Left colon (tissue), 2 donors: ENCODE measurements around the gene ZNF831. TPM values are rescaled to one million over a fixed set of nuclear protein-coding genes. Genes with fewer than 3 reads are reported as not detected.
A peak's percentile ranks its signal among the peaks of the same experiment; 100 is the strongest.

Experiments
- ATAC-seq: fragments of 200-7000 bp; cut with Tn5 transposase; one replicate; pipeline ENCODE4 v1.9.1; 2020; ENCODE audit warnings: mild to moderate bottlenecking, moderate library complexity
- DNase-seq, 2 donors: peaks; one replicate each; pipeline ENCODE4 v3.0.0-alpha.2; 2020
- intact Hi-C, 2 donors: fragments of 100-400 bp; cut with DNase I in 1 of 2; cut with micrococcal nuclease in 1 of 2; formaldehyde crosslinking; loops; one replicate each; pipeline versions ENCODE4 v1.11.2 to v1.14.0; 2022; cut with DNase I, micrococcal nuclease
- total RNA-seq, 2 donors: library from RNA; stranded (reverse); fragmentation: NEBNext Ultra II Directional; extraction: Animal tissue kit (Norgen Biotek cat#: 25700); gene quantifications; one replicate each; pipeline ENCODE4 v1.2.1, GENCODE V29; 2021
- donor health status: DM: no; HTN: no; CAD: no.
- donor health status: DM: yes; HTN: yes; CAD: no.

The ZNF831 gene
- total RNA-seq, 2 donors from 2014 or later: 0.15 to 0.61 TPM

DNA sequence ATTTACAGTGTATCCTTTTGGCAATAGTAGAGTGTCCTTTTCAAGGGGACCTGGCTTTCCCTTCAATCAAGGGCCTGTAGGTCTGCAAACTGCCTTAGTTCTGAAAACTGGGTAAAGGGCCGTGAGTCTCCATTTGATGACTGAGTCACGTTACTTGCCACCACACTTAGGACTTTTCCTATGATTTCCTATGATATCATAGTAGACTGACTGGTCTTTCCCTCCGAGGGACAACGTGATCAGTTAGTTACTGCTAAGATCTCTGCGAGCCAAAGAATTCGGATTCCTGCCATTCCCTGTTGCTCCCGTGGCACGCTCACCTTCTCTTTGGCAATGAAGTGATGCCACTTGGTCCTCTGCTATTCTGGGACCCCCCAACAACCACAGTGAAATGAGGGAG lies 8.4 kb downstream of the ZNF831 start:
- ATAC-seq: no peak
- intact Hi-C loops: no loop called here
- DNase-seq: no peak

DNA sequence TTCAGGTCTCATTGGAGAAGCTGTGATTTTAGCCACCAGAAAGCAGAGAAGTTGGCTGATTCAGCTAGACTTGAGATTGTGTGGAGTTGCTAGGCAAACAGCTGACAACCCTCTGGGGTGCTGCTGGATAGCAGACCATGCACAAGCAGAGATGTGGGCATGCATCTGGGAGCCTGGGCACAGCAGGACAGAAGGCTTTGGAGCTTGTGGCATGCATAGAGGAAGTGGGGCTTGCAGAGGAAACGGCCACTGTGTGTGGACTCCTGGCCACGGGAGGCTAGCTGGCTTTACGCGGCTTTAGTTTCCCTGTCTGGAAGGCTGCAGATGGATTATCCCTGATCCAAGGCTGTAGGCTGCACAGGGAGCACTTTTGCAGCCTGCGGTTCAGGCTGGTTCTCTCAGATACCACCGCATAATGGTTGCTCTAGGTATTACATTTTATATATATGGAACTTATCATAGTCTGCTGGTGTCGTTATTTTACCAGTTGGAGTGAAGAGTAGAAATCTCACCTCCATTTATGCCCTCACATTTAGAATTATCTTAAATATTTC lies 10.4 kb downstream of the ZNF831 start:
- intact Hi-C loops: no loop called here
- ATAC-seq (no peak), DNase-seq (no peak)

DNA sequence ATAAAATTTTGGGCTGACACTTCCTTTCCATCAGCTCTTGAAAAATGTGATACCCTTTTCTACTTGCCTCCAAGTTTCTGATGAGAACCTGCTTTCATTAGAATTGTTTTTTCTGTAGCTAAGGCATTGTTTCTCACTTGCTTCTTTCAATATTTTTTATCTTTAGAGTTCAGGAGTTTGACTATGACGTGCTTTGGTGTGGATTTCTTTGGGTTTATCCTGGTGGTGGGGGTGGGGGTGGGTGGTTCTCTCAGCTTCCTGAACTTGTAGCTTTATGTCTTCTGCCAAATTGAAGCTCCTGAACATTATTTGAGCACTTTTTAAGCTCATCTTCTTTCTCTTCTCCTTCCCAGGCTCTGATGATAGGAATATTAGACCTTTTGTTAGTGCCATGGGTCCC lies 11.4 kb downstream of the ZNF831 start:
- ATAC-seq (no peak), DNase-seq (no peak)
- intact Hi-C loops: no loop called here

GRCh38 chr20:59175861-59176260 lies 12.2 kb downstream of the ZNF831 start:
- intact Hi-C loops: no loop called here
- DNase-seq: peak; percentile 86 to 87
- peak; percentile 98 for ATAC-seq

GRCh38 chr20:59176812-59177211 lies 13.2 kb downstream of the ZNF831 start:
- ATAC-seq: no peak
- no peak for DNase-seq
- intact Hi-C loops: no loop called here

- ATAC-seq (no peak), DNase-seq (no peak)
- intact Hi-C loops: no loop called here
Measured at GRCh38 chr20:59177266-59178250, 13.9 kb downstream of the ZNF831 start.

GRCh38 chr20:59178983-59179595 lies 15.5 kb downstream of the ZNF831 start:
- intact Hi-C loops: no loop called here
- no peak for ATAC-seq

DNA sequence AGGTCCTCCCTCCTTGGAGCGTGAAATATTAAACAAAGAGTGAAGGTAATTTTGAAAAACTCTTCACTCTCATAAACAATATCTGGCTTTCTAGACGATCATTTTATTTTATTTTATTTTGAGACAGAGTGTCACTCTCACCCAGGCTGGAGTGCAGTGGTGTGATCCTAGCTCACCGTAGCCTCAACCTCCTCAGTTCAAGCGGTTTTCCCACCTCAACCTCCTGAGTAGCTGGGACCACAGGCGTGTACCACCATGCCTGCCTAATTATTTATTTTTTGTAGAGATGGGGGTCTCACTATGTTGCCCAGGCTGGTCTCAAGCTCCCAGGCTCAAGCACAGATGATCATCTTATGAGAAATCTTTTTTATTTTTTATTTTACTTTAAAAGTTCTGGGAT lies 16.4 kb downstream of the ZNF831 start:
- ATAC-seq (no peak), DNase-seq (no peak)
- intact Hi-C loops: no loop called here

More at GRCh38 chr20:59178983-59179595, 15.5 kb downstream of the ZNF831 start:
- DNase-seq: no peak

DNA sequence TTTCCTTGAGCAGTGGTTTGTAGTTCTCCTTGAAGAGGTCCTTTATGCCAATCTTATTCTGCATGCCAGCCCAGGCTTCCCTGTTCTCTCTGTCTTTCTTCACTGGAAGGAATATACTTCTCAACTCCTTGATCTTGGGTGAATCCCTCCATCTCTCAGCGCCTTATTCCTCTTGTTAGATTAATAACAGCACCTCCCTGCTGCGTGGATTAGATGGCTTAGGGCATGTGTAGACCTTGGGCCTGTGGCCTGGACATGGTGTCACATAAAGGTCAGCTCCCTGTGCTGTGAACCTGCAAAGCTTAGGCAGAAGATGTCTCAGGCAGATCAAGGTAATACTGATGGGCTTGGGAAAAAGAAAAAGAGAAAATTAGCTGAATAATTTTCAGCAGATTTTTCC lies 18.3 kb downstream of the ZNF831 start:
- DNase-seq: no peak
- no peak for ATAC-seq
- intact Hi-C loops: no loop called here

DNA sequence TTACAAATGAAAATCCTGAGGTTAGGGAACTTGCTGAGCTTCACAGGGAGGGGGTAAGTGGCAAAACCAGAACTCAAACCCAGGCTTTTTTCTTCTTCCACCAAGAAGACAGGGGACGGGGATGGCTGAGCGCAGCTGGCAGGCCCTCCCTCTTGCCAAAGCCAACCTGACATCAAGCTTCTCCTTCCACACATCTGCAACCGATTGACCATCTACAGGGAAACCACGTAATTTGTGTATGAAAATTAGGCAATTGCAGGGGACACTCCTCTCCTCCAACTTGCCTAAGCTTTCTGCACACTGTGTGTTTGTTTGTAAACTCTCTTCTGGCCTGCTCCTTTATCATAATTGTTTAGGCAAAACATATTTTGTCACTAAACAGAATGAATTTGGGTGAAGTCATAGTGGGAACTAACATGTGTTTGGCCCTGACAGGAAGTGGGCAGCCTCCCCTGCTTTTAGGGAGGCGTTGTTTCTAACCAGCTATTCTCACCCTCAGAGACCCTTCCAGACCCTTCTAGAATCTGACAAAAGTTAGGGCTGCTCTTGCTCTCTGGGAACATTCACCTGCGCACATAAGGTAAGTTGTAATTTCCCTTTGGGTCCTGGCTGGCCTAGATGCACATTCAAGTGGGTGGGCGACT lies 18.9 kb downstream of the ZNF831 start:
- ATAC-seq (no peak), DNase-seq (no peak)
- intact Hi-C loops: no loop called here

GRCh38 chr20:59183751-59184150 lies 20.1 kb downstream of the ZNF831 start:
- DNase-seq (no peak), ATAC-seq (no peak)
- intact Hi-C loops: no loop called here

DNA sequence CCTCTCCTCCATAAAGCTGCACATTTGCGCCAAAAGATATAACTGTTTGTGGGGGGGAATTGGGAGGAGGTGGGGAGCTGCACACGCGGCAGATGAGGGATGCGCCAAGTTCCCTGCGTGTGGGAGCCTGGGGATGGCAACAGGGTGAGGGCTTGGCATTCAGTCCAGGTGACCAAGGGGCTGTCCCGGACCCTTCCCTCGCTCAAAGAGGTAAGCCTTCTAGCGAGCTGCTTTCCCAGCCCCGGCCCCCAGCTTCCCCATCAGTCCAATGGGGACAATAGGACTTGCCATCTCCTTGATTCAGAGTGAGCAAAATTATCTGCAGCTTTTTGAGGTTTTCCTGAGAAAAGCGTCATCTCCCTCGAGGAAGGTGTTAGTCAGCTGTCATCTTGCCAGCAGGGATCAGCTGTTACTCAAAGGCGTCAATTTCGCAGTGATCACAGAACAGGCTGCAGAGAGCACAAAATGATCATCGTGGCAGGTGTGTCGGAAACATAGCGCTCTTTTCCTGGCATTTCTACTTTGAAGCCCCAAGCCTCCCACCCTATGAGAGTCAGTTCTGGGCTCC lies 21.3 kb downstream of the ZNF831 start:
- intact Hi-C loops: no loop called here
- DNase-seq (no peak), ATAC-seq (no peak)

- DNase-seq: no peak
- ATAC-seq: no peak
- intact Hi-C loops: no loop called here
Measured at GRCh38 chr20:59185809-59186208, 22.2 kb downstream of the ZNF831 start.

DNA sequence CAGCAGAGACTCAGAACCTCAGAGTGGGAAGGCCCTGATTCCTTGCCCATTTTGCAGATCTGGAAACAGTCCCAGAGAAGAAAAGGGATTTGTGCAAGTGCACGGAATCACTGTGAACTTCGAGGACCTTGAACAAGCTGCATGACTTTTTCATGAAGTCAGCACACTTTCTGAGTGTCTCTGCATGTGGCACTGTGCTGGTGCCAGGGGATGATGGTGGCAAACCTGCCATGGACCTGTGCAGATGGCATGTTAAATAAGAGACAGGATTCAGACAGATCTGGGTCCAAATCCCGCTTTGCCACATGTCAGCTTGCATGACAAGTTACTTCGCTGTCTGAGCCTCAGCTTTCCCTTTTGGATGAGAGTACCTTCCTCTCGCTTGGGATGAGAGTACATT lies 26.8 kb downstream of the ZNF831 start:
- DNase-seq (no peak), ATAC-seq (no peak)
- intact Hi-C loops: no loop called here

DNA sequence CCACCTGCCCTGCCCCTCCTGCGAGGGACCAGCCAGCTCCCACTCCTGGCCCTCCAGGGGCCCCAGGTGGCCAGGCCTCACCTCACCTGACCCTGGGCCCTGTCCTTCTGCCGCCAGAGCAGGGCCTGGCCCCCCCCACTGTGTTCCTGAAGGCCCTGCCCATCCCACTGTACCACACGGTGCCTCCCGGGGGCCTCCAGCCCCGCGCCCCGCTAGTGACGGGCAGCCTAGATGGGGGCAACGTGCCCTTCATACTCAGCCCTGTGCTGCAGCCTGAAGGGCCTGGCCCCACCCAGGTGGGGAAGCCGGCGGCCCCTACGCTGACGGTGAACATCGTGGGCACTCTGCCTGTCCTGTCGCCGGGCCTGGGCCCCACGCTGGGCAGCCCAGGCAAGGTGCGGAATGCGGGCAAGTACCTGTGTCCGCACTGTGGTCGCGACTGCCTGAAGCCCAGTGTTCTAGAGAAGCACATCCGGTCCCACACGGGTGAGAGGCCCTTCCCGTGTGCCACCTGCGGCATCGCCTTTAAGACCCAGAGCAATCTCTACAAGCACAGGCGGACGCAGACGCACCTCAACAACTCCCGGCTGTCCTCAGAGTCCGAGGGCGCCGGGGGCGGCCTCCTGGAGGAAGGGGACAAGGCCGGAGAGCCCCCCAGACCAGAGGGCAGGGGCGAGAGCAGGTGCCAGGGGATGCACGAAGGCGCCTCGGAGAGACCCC lies 27.6 kb downstream of the ZNF831 start:
- no peak for DNase-seq
- intact Hi-C loops: no loop called here
- no peak for ATAC-seq

DNA sequence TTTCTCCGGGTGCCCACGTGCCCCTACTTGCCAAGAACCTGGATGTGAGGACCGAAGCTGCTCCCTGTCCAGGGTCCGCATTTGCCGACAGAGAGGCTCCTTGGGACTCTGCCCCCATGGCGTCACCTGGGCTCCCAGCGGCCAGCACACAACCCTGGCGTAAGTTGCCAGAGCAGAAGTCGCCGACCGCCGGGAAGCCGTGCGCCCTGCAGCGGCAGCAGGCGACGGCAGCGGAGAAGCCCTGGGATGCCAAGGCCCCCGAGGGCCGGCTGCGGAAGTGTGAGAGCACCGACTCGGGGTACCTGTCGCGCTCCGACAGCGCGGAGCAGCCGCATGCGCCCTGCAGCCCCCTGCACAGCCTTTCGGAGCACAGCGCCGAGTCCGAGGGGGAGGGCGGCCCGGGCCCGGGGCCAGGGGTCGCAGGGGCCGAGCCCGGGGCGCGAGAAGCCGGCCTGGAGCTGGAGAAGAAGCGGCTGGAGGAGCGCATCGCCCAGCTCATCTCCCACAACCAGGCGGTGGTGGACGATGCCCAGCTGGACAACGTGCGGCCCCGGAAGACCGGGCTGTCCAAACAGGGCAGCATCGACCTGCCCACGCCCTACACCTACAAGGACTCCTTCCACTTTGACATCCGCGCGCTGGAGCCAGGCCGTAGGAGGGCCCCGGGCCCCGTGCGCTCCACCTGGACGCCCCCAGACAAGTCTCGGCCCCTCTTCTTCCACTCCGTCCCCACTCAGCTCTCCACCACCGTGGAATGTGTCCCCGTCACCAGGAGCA lies 28.3 kb downstream of the ZNF831 start:
- intact Hi-C loops: no loop called here
- ATAC-seq: no peak

GRCh38 chr20:59192533-59192896 lies 28.9 kb downstream of the ZNF831 start:
- DNase-seq: no peak
- no peak for ATAC-seq
- intact Hi-C loops: no loop called here

More for the DNA sequence above, 28.3 kb downstream of the ZNF831 start:
- no peak for DNase-seq

GRCh38 chr20:59193325-59193724 lies 29.7 kb downstream of the ZNF831 start:
- intact Hi-C loops: no loop called here
- DNase-seq: no peak
- ATAC-seq: no peak
